Liver (tissue), 9 donors: ENCODE measurements around the gene LASP1. TPM values are rescaled to one million over a fixed set of nuclear protein-coding genes. Genes with fewer than 3 reads are reported as not detected.

Experiments used
- DNase-seq: peaks from one replicate; pipeline ENCODE4 v3.0.0-alpha.2; 2017; ENCODE audit warnings: low spot score
- H3K27ac ChIP-seq, 2 donors: one replicate each; pipeline ENCODE4 v1.7.0; 2013; ENCODE audit warnings: inconsistent platforms in 2 of 2, low read length in 2 of 2, control low read depth in 1 of 2, low read depth in 1 of 2, mild to moderate bottlenecking in 1 of 2
- H3K27me3 ChIP-seq, 4 donors: one replicate each; pipeline versions ENCODE4 v1.6.1 to v1.7.0; 2013; ENCODE audit warnings: low read length in 3 of 4, inconsistent platforms in 1 of 4, mild to moderate bottlenecking in 1 of 4, moderate library complexity in 1 of 4; ENCODE audit not compliant: control insufficient read depth in 4 of 4, insufficient read depth in 4 of 4
- H3K36me3 ChIP-seq, 4 donors: one replicate each; pipeline versions ENCODE4 v1.6.1 to v1.7.0; 2013; ENCODE audit warnings: low read length in 3 of 4, mild to moderate bottlenecking in 3 of 4, low read depth in 1 of 4, moderate library complexity in 1 of 4; ENCODE audit not compliant: control insufficient read depth in 4 of 4, insufficient read depth in 3 of 4
- H3K4me1 ChIP-seq, 4 donors: one replicate each; pipeline versions ENCODE4 v1.6.1 to v1.7.0; 2013; ENCODE audit warnings: low read length in 3 of 4, mild to moderate bottlenecking in 3 of 4, moderate library complexity in 1 of 4; ENCODE audit not compliant: control insufficient read depth in 4 of 4, insufficient read depth in 4 of 4
- H3K4me3 ChIP-seq, 3 donors: one replicate each; pipeline versions ENCODE4 v1.6.1 to v1.7.0; 2013; ENCODE audit warnings: low read length in 3 of 3, control low read depth in 1 of 3, low read depth in 1 of 3, mild to moderate bottlenecking in 1 of 3
- H3K9ac ChIP-seq, 2 donors: one replicate each; pipeline ENCODE4 v1.7.0; 2013; ENCODE audit warnings: low read length in 2 of 2, mild to moderate bottlenecking in 2 of 2, moderate library complexity in 2 of 2, control low read depth in 1 of 2, low read depth in 1 of 2
- H3K9me3 ChIP-seq, 4 donors: one replicate each; pipeline versions ENCODE4 v1.6.1 to v1.7.0; 2013; ENCODE audit warnings: low read length in 3 of 4; ENCODE audit not compliant: control insufficient read depth in 4 of 4
- EGR1 ChIP-seq, 2 donors: IDR thresholded peaks; 2 replicates each; pipeline ENCODE4 v1.6.1; 2016 to 2018; ENCODE audit warnings: antibody characterized with exemption in 2 of 2, low read depth in 2 of 2
- FOXA1 ChIP-seq: IDR thresholded peaks from 2 replicates; pipeline ENCODE4 v1.6.1; 2016; ENCODE audit warnings: antibody characterized with exemption
- FOXA2 ChIP-seq: IDR thresholded peaks from 2 replicates; pipeline ENCODE4 v1.6.1; 2016; ENCODE audit warnings: antibody characterized with exemption
- GABPA ChIP-seq, 2 donors: IDR thresholded peaks in 1 of 2; conservative IDR thresholded peaks in 1 of 2; 2 replicates each; pipeline ENCODE4 v1.6.1; 2016; ENCODE audit warnings: antibody characterized with exemption in 2 of 2, mild to moderate bottlenecking in 1 of 2, moderate library complexity in 1 of 2
- HNF4A ChIP-seq, 2 donors: conservative IDR thresholded peaks; 2 replicates each; pipeline ENCODE4 v1.6.1; 2016; ENCODE audit warnings: antibody characterized with exemption in 2 of 2, mild to moderate bottlenecking in 2 of 2
- HNF4G ChIP-seq: IDR thresholded peaks from 2 replicates; pipeline ENCODE4 v1.6.1; 2016; ENCODE audit warnings: antibody characterized with exemption
- JUND ChIP-seq, 2 donors: IDR thresholded peaks; 2 replicates each; pipeline ENCODE4 v1.6.1; 2016; ENCODE audit warnings: antibody characterized with exemption in 2 of 2
- NR2F2 ChIP-seq: IDR thresholded peaks from 2 replicates; pipeline ENCODE4 v1.6.1; 2016; ENCODE audit warnings: antibody characterized with exemption
- RAD21 ChIP-seq, 2 donors: IDR thresholded peaks; 2 replicates each; pipeline ENCODE4 v1.6.1; 2016; ENCODE audit warnings: antibody characterized with exemption in 2 of 2, mild to moderate bottlenecking in 2 of 2
- RXRA ChIP-seq, 2 donors: IDR thresholded peaks; 2 replicates each; pipeline ENCODE4 v1.6.1; 2017 to 2018; ENCODE audit warnings: antibody characterized with exemption in 2 of 2, mild to moderate bottlenecking in 1 of 2
- SP1 ChIP-seq: IDR thresholded peaks from 2 replicates; pipeline ENCODE4 v1.6.1; 2018; ENCODE audit warnings: antibody characterized with exemption, mild to moderate bottlenecking
- TAF1 ChIP-seq: conservative IDR thresholded peaks from 2 replicates; pipeline ENCODE4 v1.6.1; 2016; ENCODE audit warnings: antibody characterized with exemption, mild to moderate bottlenecking
- YY1 ChIP-seq: IDR thresholded peaks from 2 replicates; pipeline ENCODE4 v1.6.1; 2016; ENCODE audit warnings: antibody characterized with exemption, mild to moderate bottlenecking
- WGBS: extraction: QIAGEN DNeasy Blood & Tissue Kit; methylation state at CpG from one replicate; pipeline ENCODE4 v1.1.7; 2013; 5-methylcytosine and 5-hydroxymethylcytosine counted together
- polyA plus RNA-seq, 2 donors: library from polyadenylated mRNA; stranded (reverse) in 1 of 2; unstranded in 1 of 2; fragments of 200-250 nt in 1 of 2; fragments of >200 nt in 1 of 2; fragmentation: Nextera tagmentation in 1 of 2; extraction: Ambion mirVana in 1 of 2; gene quantifications; one replicate each; pipeline versions ENCODE4 v1.2.1 to v1.2.3, GENCODE V29; 2013 to 2015
- total RNA-seq, 2 donors: library from RNA; depleted of rRNA; stranded (reverse); fragments of >200 nt; gene quantifications; one replicate each; pipeline ENCODE4 v1.2.3, GENCODE V29; 2014
- TF ChIP-seq, protein P1 (sequence below): IDR thresholded peaks from 2 replicates; pipeline ENCODE4 v1.6.1; 2016; ENCODE audit warnings: antibody characterized with exemption
- TF ChIP-seq, protein P2 (sequence below): fragments of 150-350 bp; IDR thresholded peaks from 2 replicates; pipeline ENCODE4 v1.5.1; 2017; ENCODE audit warnings: improper control_type of control experiment, low read depth, low read length; ENCODE audit not compliant: missing input control
- TF ChIP-seq, protein P3 (sequence below): IDR thresholded peaks from 2 replicates; pipeline ENCODE4 v1.6.1; 2016; ENCODE audit warnings: antibody characterized with exemption
- TF ChIP-seq, protein P4 (sequence below): IDR thresholded peaks from 2 replicates; pipeline ENCODE4 v1.6.1; 2016; ENCODE audit warnings: antibody characterized with exemption
- donor health status: healthy.
- donor health status: healthy.
- donor health status: healthy.
- donor health status: healthy.
- donor health status: healthy.

The LASP1 gene
- total and polyA plus RNA-seq, 4 donors = 18.2 to 77.7 (median 68.4) TPM

DNA sequence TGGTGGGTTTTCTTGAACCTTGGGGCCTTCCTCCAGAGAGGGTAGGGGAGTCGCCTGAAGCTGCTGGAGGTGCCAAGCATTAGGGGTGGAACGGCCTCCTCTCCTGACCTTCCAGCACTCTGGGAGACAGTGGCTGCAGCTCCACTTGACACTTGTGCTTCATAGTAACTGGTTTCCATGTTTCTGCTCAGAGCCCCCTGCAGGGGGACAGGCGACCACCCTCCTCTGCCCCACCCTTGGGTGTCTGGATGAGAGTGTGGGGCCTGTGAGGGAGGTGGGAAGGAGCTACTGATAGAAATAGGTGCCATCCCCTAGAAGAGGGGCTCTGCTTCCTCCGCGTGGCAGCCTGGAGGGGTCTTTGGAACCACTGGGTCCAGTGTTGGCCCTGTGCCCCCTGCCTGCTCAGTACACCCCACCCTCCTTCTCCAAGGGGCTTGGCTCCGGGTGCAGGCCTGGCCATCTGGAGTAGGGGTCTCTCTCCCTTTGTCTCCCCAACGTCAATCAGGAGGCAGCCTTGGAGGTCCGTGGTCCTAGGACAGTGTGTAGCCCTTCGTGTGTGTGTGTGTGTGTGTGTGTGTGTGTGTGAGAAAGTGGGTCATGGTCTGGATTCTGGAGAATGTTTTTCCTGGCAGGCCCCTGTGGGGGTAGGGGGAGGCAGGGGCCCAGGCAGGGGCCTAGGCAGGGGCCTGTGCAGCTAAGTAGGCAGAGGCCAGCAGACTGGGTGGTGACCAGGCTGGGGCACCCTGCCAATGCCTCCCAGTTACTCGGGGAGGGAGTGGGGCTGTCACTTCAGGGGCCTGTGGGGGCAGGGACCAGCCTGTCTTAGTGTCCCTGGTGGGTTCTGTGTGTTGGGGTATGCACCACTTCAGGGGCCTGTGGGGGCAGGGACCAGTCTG is 4.9 kb downstream of the LASP1 start:
- WGBS = 64% methylated on average over 10 of the region's 10 CpGs
- Histone ChIP-seq H3K4me1 (peaks cover 5 to 50% (median 47%) of the 10 kb centered on the region in 4 donors), H3K27ac (peak overlapping the region in 1 of 2 donors; percentile 36), H3K36me3 (peaks cover 3 to 12% (median 7%) of the 10 kb centered on the region in 4 donors), H3K27me3 (no peaks in the 10 kb centered on the region), H3K9ac (no peak overlapping the region), H3K9me3 (no peaks in the 10 kb centered on the region), H3K4me3 (no peak overlapping the region)
- TF ChIP-seq FOXA2 = no peak
- TF ChIP-seq, protein P1, sequence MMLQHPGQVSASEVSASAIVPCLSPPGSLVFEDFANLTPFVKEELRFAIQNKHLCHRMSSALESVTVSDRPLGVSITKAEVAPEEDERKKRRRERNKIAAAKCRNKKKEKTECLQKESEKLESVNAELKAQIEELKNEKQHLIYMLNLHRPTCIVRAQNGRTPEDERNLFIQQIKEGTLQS = no peak
- TF ChIP-seq FOXA1 = no peak
- no peak for TF ChIP-seq EGR1 (IDR thresholded peaks at IDR 0.05; ENCODE audit: low read depth in 2 of 2)
- DNase-seq = no peak

DNA sequence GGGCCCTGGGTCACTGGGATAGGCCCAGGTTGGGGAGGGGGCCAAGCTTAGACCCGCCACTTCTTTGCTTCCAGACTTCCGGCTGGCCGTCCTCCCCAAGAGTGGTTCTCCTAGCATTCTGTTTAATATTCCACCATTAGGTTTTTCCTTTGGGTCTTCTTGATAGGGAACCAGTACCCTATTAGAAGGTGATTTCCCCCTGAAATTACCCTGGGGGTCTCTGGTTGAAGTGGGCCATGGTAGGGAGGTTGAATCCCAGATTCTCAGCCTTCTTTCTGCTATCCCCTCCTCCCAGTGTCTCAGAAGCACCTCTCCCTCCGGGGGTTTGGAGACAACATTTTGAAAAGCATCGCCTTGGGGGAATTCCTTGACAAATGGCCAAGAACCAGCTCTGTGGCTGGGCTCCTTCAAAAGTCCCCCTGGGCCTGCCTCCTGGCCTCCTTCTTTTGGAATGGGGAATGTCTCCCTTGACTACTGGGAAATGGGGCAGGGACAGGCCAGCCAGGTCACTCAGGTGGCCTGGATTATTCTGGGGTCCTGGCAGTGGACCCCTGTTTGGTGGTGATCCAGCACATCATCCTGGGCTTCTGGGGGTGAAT is 5.7 kb downstream of the LASP1 start:
- WGBS = 85% methylated on average over 5 of the region's 5 CpGs
- Histone ChIP-seq H3K4me3 (no peak overlapping the region), H3K36me3 (peaks cover 6 to 12% (median 10%) of the 10 kb centered on the region in 4 donors), H3K4me1 (peaks cover 13 to 55% (median 54%) of the 10 kb centered on the region in 4 donors), H3K27me3 (no peaks in the 10 kb centered on the region), H3K27ac (peak overlapping the region in 1 of 2 donors; percentile 36), H3K9ac (no peak overlapping the region), H3K9me3 (no peaks in the 10 kb centered on the region)
- TF ChIP-seq HNF4A (conservative IDR thresholded peaks at IDR 0.05) = no peak
- TF ChIP-seq RAD21 (IDR thresholded peaks at IDR 0.05) = no peak
- TF ChIP-seq, protein P2, sequence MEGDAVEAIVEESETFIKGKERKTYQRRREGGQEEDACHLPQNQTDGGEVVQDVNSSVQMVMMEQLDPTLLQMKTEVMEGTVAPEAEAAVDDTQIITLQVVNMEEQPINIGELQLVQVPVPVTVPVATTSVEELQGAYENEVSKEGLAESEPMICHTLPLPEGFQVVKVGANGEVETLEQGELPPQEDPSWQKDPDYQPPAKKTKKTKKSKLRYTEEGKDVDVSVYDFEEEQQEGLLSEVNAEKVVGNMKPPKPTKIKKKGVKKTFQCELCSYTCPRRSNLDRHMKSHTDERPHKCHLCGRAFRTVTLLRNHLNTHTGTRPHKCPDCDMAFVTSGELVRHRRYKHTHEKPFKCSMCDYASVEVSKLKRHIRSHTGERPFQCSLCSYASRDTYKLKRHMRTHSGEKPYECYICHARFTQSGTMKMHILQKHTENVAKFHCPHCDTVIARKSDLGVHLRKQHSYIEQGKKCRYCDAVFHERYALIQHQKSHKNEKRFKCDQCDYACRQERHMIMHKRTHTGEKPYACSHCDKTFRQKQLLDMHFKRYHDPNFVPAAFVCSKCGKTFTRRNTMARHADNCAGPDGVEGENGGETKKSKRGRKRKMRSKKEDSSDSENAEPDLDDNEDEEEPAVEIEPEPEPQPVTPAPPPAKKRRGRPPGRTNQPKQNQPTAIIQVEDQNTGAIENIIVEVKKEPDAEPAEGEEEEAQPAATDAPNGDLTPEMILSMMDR = no peak
- TF ChIP-seq, protein P3, sequence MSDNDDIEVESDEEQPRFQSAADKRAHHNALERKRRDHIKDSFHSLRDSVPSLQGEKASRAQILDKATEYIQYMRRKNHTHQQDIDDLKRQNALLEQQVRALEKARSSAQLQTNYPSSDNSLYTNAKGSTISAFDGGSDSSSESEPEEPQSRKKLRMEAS = no peak
- TF ChIP-seq, protein P4, sequence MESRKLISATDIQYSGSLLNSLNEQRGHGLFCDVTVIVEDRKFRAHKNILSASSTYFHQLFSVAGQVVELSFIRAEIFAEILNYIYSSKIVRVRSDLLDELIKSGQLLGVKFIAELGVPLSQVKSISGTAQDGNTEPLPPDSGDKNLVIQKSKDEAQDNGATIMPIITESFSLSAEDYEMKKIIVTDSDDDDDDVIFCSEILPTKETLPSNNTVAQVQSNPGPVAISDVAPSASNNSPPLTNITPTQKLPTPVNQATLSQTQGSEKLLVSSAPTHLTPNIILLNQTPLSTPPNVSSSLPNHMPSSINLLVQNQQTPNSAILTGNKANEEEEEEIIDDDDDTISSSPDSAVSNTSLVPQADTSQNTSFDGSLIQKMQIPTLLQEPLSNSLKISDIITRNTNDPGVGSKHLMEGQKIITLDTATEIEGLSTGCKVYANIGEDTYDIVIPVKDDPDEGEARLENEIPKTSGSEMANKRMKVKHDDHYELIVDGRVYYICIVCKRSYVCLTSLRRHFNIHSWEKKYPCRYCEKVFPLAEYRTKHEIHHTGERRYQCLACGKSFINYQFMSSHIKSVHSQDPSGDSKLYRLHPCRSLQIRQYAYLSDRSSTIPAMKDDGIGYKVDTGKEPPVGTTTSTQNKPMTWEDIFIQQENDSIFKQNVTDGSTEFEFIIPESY = no peak
- no peak for TF ChIP-seq GABPA (IDR thresholded peaks at IDR 0.05 in 1 of 2, conservative IDR thresholded peaks at IDR 0.05 in 1 of 2)
- no peak for TF ChIP-seq TAF1
- TF ChIP-seq SP1 = no peak
- no peak for TF ChIP-seq NR2F2
- no peak for TF ChIP-seq RXRA (IDR thresholded peaks at IDR 0.05)
- no peak for TF ChIP-seq JUND (IDR thresholded peaks at IDR 0.05)
- no peak for TF ChIP-seq YY1
- TF ChIP-seq HNF4G = no peak
- no peak for TF ChIP-seq FOXA1
- TF ChIP-seq FOXA2 = no peak
- TF ChIP-seq EGR1 (IDR thresholded peaks at IDR 0.05; ENCODE audit: low read depth in 2 of 2) = no peak
- no peak for DNase-seq
